NCI-H226 (cell line): ENCODE results near the gene COL16A1.

Experiments used
- DNase-seq: peaks from one replicate; pipeline ENCODE4 v3.0.0-alpha.2; 2015

COL16A1 gene

GRCh38 chr1:31663622-31664452 is 40.0 kb downstream of the COL16A1 start:
- no peak for DNase-seq

GRCh38 chr1:31662463-31662862 is 41.4 kb downstream of the COL16A1 start:
- DNase-seq, result no peak

GRCh38 chr1:31661856-31662255 is 42.0 kb downstream of the COL16A1 start:
- DNase-seq, result no peak

- DNase-seq, result no peak
Measured at GRCh38 chr1:31660871-31661455, 42.9 kb downstream of the COL16A1 start.

- no peak for DNase-seq
Measured at GRCh38 chr1:31659889-31660288, 43.9 kb downstream of the COL16A1 start.

DNA sequence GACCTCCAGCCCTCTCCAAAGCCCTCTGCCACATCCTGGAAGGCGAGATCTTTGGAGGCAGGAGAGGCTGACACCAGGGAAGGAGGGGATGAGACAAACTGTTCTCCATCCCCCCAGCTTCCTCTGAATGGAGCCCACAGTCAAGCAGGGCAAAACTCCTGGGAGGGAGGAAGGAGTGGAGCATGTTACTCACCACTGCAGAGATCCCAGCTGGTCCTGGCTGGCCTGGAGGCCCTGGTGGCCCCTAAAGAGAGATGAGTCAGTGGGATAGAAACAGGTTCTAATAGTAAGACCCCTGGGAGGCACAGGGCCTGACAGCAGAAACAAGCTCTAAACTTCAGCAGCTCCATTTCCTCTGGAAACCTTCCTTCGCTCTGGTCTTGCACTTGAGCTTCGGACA is 45.1 kb downstream of the COL16A1 start:
- no peak for DNase-seq

DNA sequence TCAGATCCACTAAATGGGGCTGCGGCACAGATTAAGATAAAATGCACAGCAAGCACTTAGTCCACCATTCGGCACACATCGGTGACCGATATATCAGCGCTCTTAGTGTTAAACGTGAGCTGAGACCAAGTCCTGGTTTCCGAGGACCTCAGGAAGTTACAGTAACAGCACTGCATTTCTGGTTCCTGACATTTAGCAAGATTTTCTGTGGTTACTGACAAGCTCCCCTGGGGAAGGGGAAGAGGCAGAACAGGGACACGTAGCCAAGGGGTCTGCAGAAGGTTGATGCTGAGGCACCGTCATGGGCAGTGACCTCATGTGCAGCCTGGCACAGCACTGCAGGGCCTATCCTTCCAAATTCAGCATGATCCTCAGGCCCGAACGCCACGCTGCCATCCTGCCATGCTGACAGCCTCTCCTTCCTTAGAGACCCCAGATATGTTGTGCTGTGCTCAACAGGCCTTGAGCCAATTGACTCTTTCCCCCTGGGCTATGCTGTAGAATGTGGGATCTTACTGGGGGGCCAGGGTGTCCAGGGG is 45.8 kb downstream of the COL16A1 start:
- no peak for DNase-seq

- no peak for DNase-seq
Measured at GRCh38 chr1:31657020-31657804, 46.6 kb downstream of the COL16A1 start.

GRCh38 chr1:31655756-31656155 is 48.1 kb downstream of the COL16A1 start:
- no peak for DNase-seq

DNA sequence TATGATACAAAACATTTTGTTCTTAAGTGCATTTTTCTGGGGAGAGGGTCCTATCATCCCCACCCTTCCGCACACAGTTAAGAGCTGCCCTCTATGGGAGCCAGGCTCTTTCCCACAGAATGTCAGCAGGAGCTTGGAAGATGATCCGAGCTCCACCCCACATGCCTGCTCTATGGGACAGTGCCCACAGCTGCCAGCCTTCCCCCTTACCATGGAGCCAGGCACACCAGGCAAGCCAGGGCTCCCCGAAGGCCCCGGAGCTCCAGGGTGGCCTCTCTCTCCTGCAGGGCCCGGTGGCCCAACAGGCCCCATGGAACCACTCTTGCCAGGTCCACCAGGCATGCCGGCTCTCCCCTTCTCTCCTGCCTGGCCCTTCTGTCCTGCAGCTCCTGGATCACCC is 48.7 kb downstream of the COL16A1 start:
- no peak for DNase-seq

GRCh38 chr1:31654474-31654776 is 49.4 kb downstream of the COL16A1 start:
- DNase-seq, result no peak

DNA sequence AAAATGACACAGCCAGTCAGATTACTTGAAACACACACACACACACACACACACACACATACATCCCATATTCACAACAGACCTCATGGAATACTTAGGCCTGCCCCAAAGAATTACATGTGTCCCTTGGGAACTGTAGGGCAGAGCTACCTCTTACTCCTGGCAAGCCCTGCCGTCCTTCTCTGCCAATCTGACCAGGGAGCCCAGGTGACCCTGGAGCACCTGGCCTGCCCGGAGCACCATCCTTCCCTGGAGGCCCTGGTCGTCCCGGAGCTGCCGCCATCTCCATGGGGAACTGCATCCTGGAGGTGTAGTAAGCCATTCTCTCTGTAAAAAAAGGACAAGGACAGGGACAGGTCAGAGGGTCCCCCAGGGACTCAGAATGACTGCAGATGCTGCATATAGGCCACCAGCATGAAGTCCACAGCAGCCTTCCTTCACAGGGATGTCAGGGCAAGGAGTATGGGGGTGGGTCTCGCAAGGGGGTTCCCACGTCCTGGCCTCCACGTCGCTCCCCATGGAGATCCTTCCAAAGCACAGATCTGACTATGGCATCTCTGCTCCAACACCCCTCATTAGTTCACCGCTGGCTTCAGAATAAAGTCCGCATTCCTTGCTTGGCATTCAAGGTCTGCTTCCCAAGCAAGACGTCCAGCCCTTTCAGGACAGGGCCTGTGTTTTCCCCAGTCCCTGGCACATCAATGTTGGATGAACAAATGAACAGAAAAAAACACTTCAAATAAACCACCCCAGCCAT is 49.9 kb downstream of the COL16A1 start:
- DNase-seq, result no peak

DNA sequence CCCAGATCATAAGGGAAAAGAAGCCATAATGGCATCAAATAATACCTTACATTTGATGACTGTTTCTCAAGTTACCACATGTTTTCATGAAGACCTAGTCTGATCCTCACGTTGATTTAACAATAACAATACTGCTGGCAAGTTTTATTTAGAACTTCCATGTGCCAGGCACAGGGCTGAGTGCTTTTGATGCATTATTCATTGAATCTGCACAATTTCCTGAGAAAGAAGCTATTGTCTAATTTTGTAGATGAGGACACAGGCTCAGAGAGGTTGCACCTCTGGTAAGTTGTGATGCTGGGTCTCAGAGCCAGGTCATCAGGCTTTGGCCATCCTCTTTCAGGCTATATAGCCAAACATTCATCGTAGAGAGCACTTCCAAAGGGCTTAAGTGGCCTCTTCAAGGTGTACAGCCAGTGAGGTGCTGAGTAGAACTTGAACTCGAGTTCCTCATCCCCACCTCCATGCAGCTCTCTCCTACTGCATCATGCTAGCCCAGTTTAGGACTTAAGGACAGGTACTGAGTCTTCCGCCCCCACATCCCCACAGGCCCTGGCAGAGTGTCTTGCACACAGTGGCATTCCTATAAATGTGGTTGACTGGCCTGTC is 50.8 kb downstream of the COL16A1 start:
- DNase-seq, result no peak

GRCh38 chr1:31651766-31652165 is 52.1 kb downstream of the COL16A1 start:
- no peak for DNase-seq

- DNase-seq, result no peak
Measured at GRCh38 chr1:31651089-31651420, 52.8 kb downstream of the COL16A1 start.

DNA sequence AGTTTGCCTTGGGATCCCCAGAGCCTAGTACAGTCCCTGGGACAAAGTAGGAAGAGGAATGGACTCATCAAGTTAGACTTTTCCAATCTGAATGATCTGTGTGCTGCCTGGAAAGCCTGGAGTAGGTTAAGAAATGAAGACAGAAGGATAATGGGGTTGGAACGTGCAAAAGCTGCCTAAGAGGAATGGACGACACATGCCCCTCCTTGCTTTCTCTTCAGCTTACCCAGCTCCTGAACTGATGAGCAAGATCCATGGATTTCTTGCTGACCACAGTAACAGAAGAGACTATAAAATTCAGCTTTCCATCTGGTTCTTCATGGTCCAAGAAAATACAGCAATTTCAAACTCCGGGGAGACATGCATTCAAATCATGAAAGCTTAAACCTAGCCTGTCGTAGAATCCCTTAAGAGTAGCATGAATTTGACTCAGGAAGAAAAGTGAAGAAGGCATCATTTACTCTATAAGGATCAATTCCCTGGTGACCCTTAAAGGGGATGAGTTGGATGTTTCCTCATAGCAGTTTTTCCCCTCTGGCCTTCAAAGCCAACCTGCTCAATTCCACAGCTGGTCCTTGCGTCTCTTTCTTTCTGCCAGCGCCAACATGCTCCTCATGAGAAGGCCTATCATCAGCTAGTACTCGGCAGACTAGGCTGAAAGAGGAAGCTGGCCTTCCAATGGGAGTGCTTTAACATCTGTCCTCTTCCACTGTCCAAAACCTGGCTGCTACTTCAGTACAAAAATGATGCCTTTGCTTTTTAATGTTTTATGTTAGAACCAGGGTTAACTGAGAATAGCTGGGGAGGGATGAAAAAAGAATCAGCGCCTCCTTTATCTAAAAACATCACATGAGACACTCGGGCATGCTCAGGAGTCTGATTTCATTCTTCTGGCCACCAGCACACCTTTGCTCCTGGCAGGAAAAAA is 53.4 kb downstream of the COL16A1 start:
- DNase-seq, result no peak

GRCh38 chr1:31648641-31649357 is 55.0 kb downstream of the COL16A1 start:
- no peak for DNase-seq

DNA sequence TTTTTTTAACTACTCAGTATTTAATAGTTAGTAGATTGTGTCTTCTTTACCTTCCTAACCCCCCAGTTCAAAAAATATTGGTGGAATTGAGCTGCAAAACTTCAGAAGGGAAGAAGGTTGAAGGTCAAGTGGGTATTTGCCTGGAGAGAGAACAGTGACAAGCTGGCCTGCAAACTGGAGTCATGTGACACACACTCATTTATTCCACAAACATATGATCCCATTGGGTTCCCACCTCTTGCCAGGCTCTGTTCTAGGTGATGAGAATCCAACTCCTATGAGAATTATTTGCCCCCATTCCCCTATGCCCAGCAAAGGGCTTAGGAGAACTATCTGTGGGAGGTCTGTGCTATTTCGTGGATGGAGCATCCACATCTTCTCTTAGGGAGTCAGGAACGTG is 55.6 kb downstream of the COL16A1 start:
- no peak for DNase-seq

DNA sequence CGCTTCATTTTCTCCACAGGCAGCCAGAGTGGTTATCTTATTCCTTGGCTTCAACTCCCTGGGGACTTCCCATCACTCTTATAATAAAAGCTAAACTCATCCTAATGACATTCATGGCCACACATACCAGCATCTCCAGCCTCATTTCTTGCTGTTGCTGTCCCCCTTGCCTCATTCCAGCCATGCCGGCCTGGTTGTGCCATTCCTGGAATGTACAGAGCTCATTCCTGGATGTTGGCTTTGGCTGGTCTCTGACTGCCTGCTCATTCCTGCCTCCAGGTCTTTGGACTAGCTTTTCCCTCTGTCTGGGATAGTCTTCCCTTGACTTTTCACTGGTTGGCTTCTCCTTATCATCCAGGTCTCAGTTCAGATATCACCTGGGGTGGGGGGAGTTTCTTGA is 56.7 kb downstream of the COL16A1 start:
- no peak for DNase-seq

GRCh38 chr1:31646259-31646960 is 57.4 kb downstream of the COL16A1 start:
- no peak for DNase-seq

DNA sequence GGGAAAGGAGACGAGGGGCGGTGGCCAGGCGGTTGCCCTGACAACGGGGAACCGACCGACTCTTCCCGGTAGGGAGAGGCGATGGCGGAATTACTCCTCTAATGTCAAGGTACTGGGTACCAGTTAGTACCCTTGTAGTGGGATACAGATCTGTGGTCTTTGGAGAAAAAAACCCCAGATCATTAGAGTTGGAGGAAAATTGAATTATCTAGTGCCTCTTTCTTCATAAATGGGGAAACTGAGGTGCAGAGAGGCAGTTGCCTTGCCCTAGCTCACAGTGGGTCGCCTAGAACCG is 58.6 kb downstream of the COL16A1 start:
- DNase-seq, result no peak
